ENCODE measurements around the gene ENSA. TPM values are rescaled to one million over a fixed set of nuclear protein-coding genes. Genes with fewer than 3 reads are reported as not detected.

ENSA gene
- total RNA-seq, 4 donors from 2014 or later: 122 to 224 (median 130) TPM

DNA sequence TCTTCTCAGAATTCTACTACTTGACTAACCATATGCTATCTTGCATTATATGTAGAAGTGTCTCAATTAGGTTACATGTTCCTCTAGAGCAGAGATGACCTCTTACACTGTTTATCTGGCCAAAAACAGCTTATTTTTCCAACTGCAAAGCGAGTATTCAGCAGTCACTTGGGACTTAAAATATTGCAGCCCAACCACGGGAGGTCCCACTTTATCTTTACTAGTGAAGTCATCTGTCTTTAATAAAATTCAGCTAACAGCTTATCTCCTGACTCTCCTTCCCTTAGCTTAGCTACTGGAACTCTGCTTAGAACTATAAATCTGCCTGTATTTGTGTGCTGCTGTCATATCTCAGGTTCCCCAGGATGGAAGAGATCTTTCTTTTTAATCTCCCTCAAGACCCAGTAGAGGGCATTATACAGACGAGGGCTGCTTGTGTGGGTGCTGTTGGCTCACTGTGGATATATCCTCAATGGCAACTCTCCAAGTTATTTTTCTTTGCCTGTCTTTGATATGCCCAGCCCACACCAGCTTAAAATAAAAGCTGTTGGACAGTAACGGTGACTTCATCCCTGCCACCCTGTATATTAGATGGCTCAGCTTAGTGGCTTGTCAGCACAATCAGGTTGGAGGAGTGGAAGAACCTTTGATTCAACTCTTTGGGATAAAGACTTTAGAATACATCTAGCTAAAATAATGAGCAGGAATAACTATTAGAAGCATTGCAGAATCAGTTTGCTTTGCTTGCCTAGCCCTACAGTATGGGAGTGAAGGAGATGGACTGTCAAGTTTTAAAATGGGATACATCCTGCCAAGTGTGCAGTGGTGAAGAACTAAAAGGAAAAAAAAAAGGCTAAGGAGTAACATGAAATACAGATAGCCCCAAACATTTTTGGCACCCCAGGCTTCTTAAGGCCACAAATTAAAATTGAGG is 9.6 kb downstream of the ENSA start:
- Histone ChIP-seq H3K4me1 (peaks cover 0 to 9% of the 10 kb centered on the region in 2 donors), H3K27me3 (no peaks in the 10 kb centered on the region), H3K36me3 (no peaks in the 10 kb centered on the region), H3K4me3 (no peak overlapping the region), H3K27ac (peak overlapping the region; percentile 45 to 80), H3K9me3 (no peaks in the 10 kb centered on the region)
- no peak for DNase-seq
- TF ChIP-seq, protein P1, sequence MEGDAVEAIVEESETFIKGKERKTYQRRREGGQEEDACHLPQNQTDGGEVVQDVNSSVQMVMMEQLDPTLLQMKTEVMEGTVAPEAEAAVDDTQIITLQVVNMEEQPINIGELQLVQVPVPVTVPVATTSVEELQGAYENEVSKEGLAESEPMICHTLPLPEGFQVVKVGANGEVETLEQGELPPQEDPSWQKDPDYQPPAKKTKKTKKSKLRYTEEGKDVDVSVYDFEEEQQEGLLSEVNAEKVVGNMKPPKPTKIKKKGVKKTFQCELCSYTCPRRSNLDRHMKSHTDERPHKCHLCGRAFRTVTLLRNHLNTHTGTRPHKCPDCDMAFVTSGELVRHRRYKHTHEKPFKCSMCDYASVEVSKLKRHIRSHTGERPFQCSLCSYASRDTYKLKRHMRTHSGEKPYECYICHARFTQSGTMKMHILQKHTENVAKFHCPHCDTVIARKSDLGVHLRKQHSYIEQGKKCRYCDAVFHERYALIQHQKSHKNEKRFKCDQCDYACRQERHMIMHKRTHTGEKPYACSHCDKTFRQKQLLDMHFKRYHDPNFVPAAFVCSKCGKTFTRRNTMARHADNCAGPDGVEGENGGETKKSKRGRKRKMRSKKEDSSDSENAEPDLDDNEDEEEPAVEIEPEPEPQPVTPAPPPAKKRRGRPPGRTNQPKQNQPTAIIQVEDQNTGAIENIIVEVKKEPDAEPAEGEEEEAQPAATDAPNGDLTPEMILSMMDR (IDR thresholded peaks at IDR 0.05): peak in 2 of 4 experiments; percentile 12 to 14
- no peak for TF ChIP-seq POLR2A (IDR thresholded peaks at IDR 0.05)
- intact Hi-C loops (cut with DNase I; ENCODE audit: low total_unique reads): loop anchor here (5.0 kb wide), 1 partner anchor 58 kb away; no protein-coding TSS in a partner anchor

DNA sequence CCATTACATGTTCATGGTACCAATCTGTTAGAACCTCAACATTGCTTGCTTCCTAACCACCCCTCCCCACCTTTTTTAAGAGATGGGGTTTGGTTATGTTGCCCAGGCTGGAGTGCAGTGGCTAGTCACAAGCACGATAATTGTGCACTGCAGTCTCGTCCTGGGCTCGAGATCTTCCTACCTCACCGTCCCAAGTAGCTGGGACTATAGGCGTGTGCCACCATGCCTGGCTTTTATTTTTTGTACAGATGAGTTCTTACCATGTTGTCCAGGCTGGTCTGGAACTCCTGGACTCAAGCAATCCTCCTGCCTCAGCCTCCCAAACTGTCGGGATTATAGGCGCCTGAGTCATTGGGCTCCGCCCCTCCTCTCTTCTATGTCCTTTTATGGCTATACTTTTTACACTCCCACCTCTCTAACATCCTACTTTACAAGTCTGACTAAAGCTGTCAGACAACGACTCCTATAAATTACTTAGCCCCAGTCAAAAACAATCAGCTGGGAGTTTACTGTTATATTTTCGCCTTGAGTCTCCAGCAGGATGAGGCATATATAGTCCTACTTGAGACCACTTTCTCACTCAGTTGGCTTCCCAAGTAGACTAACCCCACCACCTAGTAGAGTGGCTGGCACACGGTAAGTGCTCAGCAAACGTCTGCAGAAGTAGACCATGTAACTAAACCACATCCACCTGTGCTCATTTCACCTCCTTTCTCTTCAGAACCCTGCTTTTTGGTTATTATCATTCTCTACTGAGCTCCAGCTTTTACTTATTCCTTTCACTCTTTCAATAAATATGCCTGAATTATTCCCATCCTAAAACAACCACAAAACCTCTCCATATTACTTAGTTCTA is 13.8 kb downstream of the ENSA start:
- H3K4me1 ChIP-seq: peaks cover 0 to 13% of the 10 kb centered on the region in 2 donors
- no peak overlapping the region for H3K27ac ChIP-seq

DNA sequence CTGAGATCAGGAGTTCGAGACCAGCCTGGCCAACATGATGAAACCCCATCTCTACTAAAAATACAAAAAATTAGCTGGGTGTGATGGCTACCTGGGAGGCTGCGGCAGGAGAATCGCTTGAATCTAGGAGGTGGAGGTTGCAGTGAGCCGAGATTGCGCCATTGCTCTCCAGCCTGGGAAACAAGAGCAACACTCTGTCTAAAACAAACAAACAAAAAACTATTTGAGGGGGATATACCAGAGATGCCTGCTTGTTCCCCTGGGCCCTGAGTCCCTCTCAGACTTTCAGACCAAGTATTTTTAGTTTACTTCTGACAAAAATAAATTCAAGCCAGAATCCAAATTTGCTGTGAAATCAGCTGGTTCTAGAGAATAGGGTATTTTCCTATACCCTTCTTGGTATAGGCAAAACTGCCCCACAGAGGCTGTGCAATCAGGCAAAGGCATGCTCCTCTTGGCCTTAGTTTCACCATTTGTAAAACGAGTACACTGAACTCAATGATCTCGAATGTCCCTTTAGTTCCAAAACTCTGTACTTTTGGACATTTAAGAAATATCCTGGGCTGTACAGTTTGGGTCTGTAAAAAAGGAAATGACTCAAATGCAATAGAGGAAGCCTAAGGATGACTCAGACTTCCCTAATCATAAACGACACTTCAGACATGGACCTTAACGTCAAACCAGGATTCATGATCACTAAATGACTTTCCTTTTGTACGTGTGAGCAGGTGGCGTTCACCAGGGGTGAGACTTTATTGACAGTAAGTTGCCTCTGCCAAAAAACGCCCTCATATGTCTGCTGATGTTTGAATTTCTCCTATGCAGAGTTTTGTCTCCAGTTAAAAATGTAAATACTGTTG is 16.1 kb downstream of the ENSA start:
- Histone ChIP-seq H3K4me3 (no peak overlapping the region), H3K27ac (peak overlapping the region; percentile 70 to 78), H3K27me3 (no peaks in the 10 kb centered on the region), H3K4me1 (peaks cover 0 to 5% of the 10 kb centered on the region in 2 donors), H3K9me3 (no peaks in the 10 kb centered on the region), H3K36me3 (no peaks in the 10 kb centered on the region)
- TF ChIP-seq, protein P1 (IDR thresholded peaks at IDR 0.05): no peak
- TF ChIP-seq POLR2A (IDR thresholded peaks at IDR 0.05): no peak
- intact Hi-C loops (cut with DNase I; ENCODE audit: low total_unique reads): no loop called here
- no peak for DNase-seq

More for the DNA sequence above, 13.8 kb downstream of the ENSA start:
- Histone ChIP-seq H3K36me3 (no peaks in the 10 kb centered on the region), H3K27me3 (no peaks in the 10 kb centered on the region), H3K4me3 (no peak overlapping the region), H3K9me3 (no peaks in the 10 kb centered on the region)
- TF ChIP-seq, protein P1 (IDR thresholded peaks at IDR 0.05): no peak
- TF ChIP-seq POLR2A (IDR thresholded peaks at IDR 0.05): no peak
- intact Hi-C loops (cut with DNase I; ENCODE audit: low total_unique reads): no loop called here
- no peak for DNase-seq

DNA sequence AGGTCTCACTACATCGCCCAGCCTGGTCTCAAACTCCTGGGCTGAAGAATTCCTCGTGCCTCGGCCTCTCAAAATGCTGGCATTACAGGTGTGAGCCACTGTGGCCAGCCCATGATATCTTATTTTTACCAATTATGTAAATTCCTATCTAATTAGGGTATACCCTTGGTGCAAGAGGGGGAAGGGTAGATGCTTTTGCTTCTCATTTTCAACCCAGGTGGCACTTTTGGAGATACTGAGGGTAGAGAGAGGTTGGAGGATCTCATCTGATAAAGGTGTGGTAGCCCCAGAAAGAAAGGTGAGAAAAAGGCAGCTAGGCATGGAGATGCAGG is 17.4 kb downstream of the ENSA start:
- intact Hi-C loops (cut with DNase I; ENCODE audit: low total_unique reads): no loop called here
- TF ChIP-seq POLR2A (IDR thresholded peaks at IDR 0.05): no peak
- TF ChIP-seq, protein P1 (IDR thresholded peaks at IDR 0.05): no peak
- H3K4me3 ChIP-seq: no peak overlapping the region
- H3K27me3 ChIP-seq: no peaks in the 10 kb centered on the region
- no peaks in the 10 kb centered on the region for H3K36me3 ChIP-seq
- H3K27ac ChIP-seq: peak overlapping the region; percentile 70 to 78
- H3K4me1 ChIP-seq: peaks cover 0 to 5% of the 10 kb centered on the region in 2 donors
- no peak for DNase-seq
- no peaks in the 10 kb centered on the region for H3K9me3 ChIP-seq
